ENCODE results near the gene TCP1. TPM values are rescaled to one million over a fixed set of nuclear protein-coding genes. Genes with fewer than 3 reads are reported as not detected.

The TCP1 gene
- total RNA-seq, 2 donors from 2014 or later = 55.7 to 81.5 TPM

GRCh38 chr6:159772196-159772595, 17.2 kb downstream of the TCP1 start:
- H3K27me3 ChIP-seq = no peaks in the 10 kb centered on the region
- no peak overlapping the region for H3K27ac ChIP-seq
- intact Hi-C loops (cut with DNase I) = no loop called here
- no peak overlapping the region for H3K4me3 ChIP-seq
- 0% methylated on average over 1 of the region's 1 CpG for WGBS, 2 donors
- no peaks in the 10 kb centered on the region for H3K9me3 ChIP-seq
- H3K4me1 ChIP-seq = no peaks in the 10 kb centered on the region
- DNase-seq (no peak), ATAC-seq (no peak)
- TF ChIP-seq CTCF (IDR thresholded peaks at IDR 0.05) = no peak
- no peak for TF ChIP-seq POLR2A (IDR thresholded peaks at IDR 0.05)
- H3K36me3 ChIP-seq (replicated peaks in 1 of 2; ENCODE audit: insufficient read depth in 1 of 2, low read depth in 2 of 2) = peaks cover 0 to 5% of the 10 kb centered on the region in 2 donors

- ATAC-seq (no peak), DNase-seq (no peak)
- H3K4me1 ChIP-seq = no peaks in the 10 kb centered on the region
- no peak overlapping the region for H3K27ac ChIP-seq
- peaks cover 0 to 5% of the 10 kb centered on the region in 2 donors for H3K36me3 ChIP-seq (replicated peaks in 1 of 2; ENCODE audit: insufficient read depth in 1 of 2, low read depth in 2 of 2)
- no peak for TF ChIP-seq CTCF (IDR thresholded peaks at IDR 0.05)
- TF ChIP-seq POLR2A (IDR thresholded peaks at IDR 0.05) = no peak
- intact Hi-C loops (cut with DNase I) = no loop called here
- no peaks in the 10 kb centered on the region for H3K27me3 ChIP-seq
- no peaks in the 10 kb centered on the region for H3K9me3 ChIP-seq
- H3K4me3 ChIP-seq = no peak overlapping the region
Observed at GRCh38 chr6:159769470-159769869, 19.9 kb downstream of the TCP1 start.

GRCh38 chr6:159766906-159767305, 22.5 kb downstream of the TCP1 start:
- Histone ChIP-seq H3K27me3 (no peaks in the 10 kb centered on the region), H3K4me1 (peaks cover 9% of the 10 kb centered on the region), H3K4me3 (no peak overlapping the region), H3K27ac (no peak overlapping the region), H3K36me3 (replicated peaks in 1 of 2; ENCODE audit: insufficient read depth in 1 of 2, low read depth in 2 of 2) (peaks cover 0 to 5% of the 10 kb centered on the region in 2 donors), H3K9me3 (no peaks in the 10 kb centered on the region)
- ATAC-seq (no peak), DNase-seq (no peak)
- no peak for TF ChIP-seq POLR2A (IDR thresholded peaks at IDR 0.05)
- TF ChIP-seq CTCF (IDR thresholded peaks at IDR 0.05) = no peak
- intact Hi-C loops (cut with DNase I) = no loop called here

GRCh38 chr6:159762681-159763293, 26.6 kb downstream of the TCP1 start:
- no peaks in the 10 kb centered on the region for H3K27me3 ChIP-seq
- TF ChIP-seq POLR2A (IDR thresholded peaks at IDR 0.05) (no peak), CTCF (IDR thresholded peaks at IDR 0.05) (no peak)
- H3K27ac ChIP-seq = peak overlapping the region; percentile 97 to 99 (median 99)
- H3K9me3 ChIP-seq = no peaks in the 10 kb centered on the region
- intact Hi-C loops (cut with DNase I) = no loop called here
- ATAC-seq = no peak
- WGBS, 2 donors = 13% methylated on average over 11 to 16 of the region's 16 CpGs
- H3K4me1 ChIP-seq = peaks cover 21% of the 10 kb centered on the region
- peak overlapping the region; percentile 53 to 82 for H3K4me3 ChIP-seq
- peak in 3 of 4 donors; percentile 27 to 42 (median 39) for DNase-seq
- H3K36me3 ChIP-seq (replicated peaks in 1 of 2; ENCODE audit: insufficient read depth in 1 of 2, low read depth in 2 of 2) = peaks cover 0 to 3% of the 10 kb centered on the region in 2 donors
